Measurements from ENCODE around the gene HARBI1. TPM values are rescaled to one million over a fixed set of nuclear protein-coding genes. Genes with fewer than 3 reads are reported as not detected.

The HARBI1 gene
- total and polyA plus RNA-seq, 9 of the 15 experiments (the other 6 are each of a cell fraction or from before 2014, with no cell fraction given): 3.5 to 8.4 (median 5.5) TPM

- TF ChIP-seq ZNF146 (CRISPR knock-in tag; IDR thresholded peaks at IDR 0.05; ENCODE audit: unreplicated experiment) (no peak), TCF15 (CRISPR knock-in tag; IDR thresholded peaks at IDR 0.05) (no peak), MYBL2 (IDR thresholded peaks at IDR 0.05; ENCODE audit: low read depth) (no peak), MYBL2 (CRISPR knock-in tag; IDR thresholded peaks at IDR 0.05; ENCODE audit: borderline replicate concordance) (no peak), TFAP4 (CRISPR knock-in tag; IDR thresholded peaks at IDR 0.05; ENCODE audit: borderline replicate concordance) (no peak), DLX4 (CRISPR knock-in tag; IDR thresholded peaks at IDR 0.05) (no peak), ZNF384 (IDR thresholded peaks at IDR 0.05; ENCODE audit: low read depth, low read length) (peak; percentile 69; the same call in 1 of the 2 replicates), MAFF (IDR thresholded peaks at IDR 0.05; ENCODE audit: low read length) (no peak), BDP1 (IDR thresholded peaks at IDR 0.05; ENCODE audit: insufficient read depth, insufficient read length) (no peak), ZBTB17 (CRISPR knock-in tag; IDR thresholded peaks at IDR 0.05) (no peak), ZC3H4 (CRISPR knock-in tag; IDR thresholded peaks at IDR 0.05; ENCODE audit: borderline replicate concordance) (no peak), ZNF277 (CRISPR knock-in tag; IDR thresholded peaks at IDR 0.05; ENCODE audit: borderline replicate concordance) (no peak), ZNF76 (CRISPR knock-in tag; IDR thresholded peaks at IDR 0.05; ENCODE audit: borderline replicate concordance) (no peak), NEUROD1 (IDR thresholded peaks at IDR 0.05; ENCODE audit: borderline replicate concordance, low read depth, low read length, partially characterized antibody) (no peak), RNF2 (IDR thresholded peaks at IDR 0.05) (no peak), SIN3B (IDR thresholded peaks at IDR 0.05; ENCODE audit: low read depth) (no peak), PBX2 (CRISPR knock-in tag; IDR thresholded peaks at IDR 0.05; ENCODE audit: low read depth) (no peak), PBX2 (tag; conservative IDR thresholded peaks at IDR 0.05; ENCODE audit: low read depth) (no peak), ZNF444 (CRISPR knock-in tag; IDR thresholded peaks at IDR 0.05) (no peak), MECOM (CRISPR knock-in tag; IDR thresholded peaks at IDR 0.05) (no peak), CBX5 (IDR thresholded peaks at IDR 0.05; ENCODE audit: borderline replicate concordance, low read depth) (no peak), NCOA4 (IDR thresholded peaks at IDR 0.05; ENCODE audit: partially characterized antibody) (no peak), ZNF140 (CRISPR knock-in tag; IDR thresholded peaks at IDR 0.05) (no peak), GABPB1 (CRISPR knock-in tag; IDR thresholded peaks at IDR 0.05) (no peak), ZNF165 (CRISPR knock-in tag; IDR thresholded peaks at IDR 0.05; ENCODE audit: borderline replicate concordance) (no peak)
Measured at GRCh38 chr11:46611526-46612304, 5.3 kb downstream of the HARBI1 start (continued).

All from K562 (cell line).